Kidney epithelial cell (primary cell): Measurements from ENCODE around the gene CHI3L1. TPM values are rescaled to one million over a fixed set of nuclear protein-coding genes. Genes with fewer than 3 reads are reported as not detected.

Experiments used
- DNase-seq: peaks from one replicate; pipeline ENCODE4 v3.0.0-alpha.2; 2010; ENCODE audit warnings: low read depth
- H3K27me3 ChIP-seq: 2 replicates; pipeline ENCODE4 v1.6.0; 2011; ENCODE audit warnings: low read length; ENCODE audit not compliant: control insufficient read depth, insufficient read depth
- H3K36me3 ChIP-seq: 2 replicates; pipeline ENCODE4 v1.5.1; 2011; ENCODE audit warnings: low read length; ENCODE audit not compliant: control insufficient read depth, insufficient read depth
- H3K4me3 ChIP-seq: 2 replicates; pipeline ENCODE4 v1.5.1; 2011; ENCODE audit warnings: low read depth, mild to moderate bottlenecking, control low read depth, low read length
- total RNA-seq: library from RNA; depleted of rRNA; stranded (reverse); fragments of >200 nt; gene quantifications from 2 replicates; pipeline ENCODE4 v1.2.3, GENCODE V29; 2015
- TF ChIP-seq, protein P1 (sequence below): IDR thresholded peaks from 2 replicates; pipeline ENCODE4 v1.5.1; 2011; ENCODE audit warnings: mild to moderate bottlenecking, moderate library complexity, low read length, control low read depth, inconsistent platforms; ENCODE audit not compliant: insufficient read depth, poor library complexity, severe bottlenecking

CHI3L1 gene
- total RNA-seq, 1 donor from 2014 or later = 1.5 TPM

DNA sequence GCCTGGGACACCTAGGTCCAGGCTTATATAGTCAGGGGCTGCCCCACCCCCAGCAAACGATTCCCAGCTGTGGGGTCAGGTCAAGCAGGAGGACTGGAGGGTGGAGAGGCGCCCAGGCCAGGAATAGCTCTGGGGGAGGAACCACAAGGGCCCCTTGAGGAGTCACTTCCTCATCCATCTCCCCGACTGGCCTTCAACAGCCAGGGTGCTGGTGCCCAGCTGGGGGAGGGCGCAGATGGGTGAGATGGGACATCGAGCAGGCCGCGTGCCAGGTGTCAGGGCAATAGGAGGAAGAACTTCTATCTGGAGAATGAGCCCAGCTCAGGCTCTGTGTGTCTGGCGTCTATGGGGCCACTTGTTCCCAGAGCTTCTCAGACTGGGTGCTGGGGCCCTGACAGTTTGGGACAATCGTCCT, 10.7 kb downstream of the CHI3L1 start:
- Histone ChIP-seq H3K36me3 (no peaks in the 10 kb centered on the region), H3K4me3 (no peak overlapping the region), H3K27me3 (no peaks in the 10 kb centered on the region)
- no peak for DNase-seq
- TF ChIP-seq, protein P1, sequence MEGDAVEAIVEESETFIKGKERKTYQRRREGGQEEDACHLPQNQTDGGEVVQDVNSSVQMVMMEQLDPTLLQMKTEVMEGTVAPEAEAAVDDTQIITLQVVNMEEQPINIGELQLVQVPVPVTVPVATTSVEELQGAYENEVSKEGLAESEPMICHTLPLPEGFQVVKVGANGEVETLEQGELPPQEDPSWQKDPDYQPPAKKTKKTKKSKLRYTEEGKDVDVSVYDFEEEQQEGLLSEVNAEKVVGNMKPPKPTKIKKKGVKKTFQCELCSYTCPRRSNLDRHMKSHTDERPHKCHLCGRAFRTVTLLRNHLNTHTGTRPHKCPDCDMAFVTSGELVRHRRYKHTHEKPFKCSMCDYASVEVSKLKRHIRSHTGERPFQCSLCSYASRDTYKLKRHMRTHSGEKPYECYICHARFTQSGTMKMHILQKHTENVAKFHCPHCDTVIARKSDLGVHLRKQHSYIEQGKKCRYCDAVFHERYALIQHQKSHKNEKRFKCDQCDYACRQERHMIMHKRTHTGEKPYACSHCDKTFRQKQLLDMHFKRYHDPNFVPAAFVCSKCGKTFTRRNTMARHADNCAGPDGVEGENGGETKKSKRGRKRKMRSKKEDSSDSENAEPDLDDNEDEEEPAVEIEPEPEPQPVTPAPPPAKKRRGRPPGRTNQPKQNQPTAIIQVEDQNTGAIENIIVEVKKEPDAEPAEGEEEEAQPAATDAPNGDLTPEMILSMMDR = no peak

DNA sequence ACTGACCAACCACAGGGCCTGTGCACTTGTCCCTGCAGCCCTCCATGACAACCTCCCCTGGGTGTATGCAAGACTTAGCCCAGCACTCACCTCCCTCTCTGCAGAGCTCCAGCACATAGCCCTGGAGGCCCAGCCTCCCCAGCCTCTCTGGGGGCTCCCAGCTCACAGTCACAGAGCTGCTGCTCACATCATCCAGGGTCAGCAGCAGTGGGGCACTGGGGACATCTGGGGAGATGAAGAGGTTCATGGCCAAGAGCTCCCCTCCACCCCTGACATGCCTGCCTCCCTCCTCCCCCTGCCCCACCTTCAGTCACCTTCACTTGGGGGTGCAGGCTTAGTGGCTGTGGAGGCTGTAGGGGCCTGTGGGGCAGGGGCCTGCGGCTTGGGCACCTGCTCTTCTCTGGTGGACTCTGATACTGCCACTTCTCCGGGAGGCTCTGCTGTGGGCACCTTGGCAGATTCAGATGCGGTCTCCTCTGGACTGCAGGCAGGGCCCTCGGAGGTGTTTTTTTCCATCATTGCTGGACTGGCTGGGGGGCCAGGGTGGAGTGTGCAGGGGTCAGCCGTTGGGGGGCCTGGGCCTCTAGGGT, 11.2 kb downstream of the CHI3L1 start, which contains the start of gene MYBPH:
Gene MYBPH, minus strand, starts transcription at position 590 of the 590 bp plus-strand sequence. Its CDS starts 71 bp downstream, at position 519.
- H3K36me3 ChIP-seq = no peaks in the 10 kb centered on the region
- no peak for DNase-seq
- H3K4me3 ChIP-seq = no peak within 1 kb of the TSS
- no peaks in the 10 kb centered on the region for H3K27me3 ChIP-seq
- TF ChIP-seq, protein P1 = no peak

DNA sequence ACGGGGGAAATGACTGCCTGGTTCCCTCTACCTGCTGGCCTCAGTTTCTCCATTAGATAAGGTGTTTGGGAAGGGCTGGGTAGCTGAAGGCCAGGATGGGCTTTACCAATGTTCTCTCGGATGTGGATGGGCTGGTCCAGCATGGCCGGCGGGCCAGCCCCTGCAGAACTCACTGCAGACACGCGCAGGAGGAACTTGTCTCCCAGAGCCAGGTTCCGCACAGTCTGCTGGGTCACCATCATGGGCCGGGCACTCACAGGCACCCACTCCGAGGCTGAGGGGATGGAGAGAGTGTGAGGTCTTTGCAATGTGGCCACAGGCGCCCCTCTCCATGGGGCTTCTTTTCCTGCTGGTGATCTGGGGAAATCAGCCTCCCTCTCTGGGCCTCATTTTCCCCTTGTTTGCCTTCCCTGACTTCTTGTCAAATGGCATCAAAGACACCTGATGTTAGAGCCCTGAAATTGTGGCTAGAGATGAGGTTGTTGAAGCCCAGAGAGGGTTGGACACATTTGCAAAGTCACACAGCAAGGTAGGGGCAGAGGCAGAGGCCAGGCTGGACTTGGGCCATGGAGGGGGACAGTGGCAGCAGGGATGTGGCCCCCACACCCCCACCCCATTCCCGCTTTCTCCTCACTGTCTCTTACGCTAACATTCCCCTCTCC, 12.0 kb downstream of the CHI3L1 start:
- Histone ChIP-seq H3K27me3 (no peaks in the 10 kb centered on the region), H3K4me3 (no peak overlapping the region), H3K36me3 (no peaks in the 10 kb centered on the region)
- TF ChIP-seq, protein P1 = no peak
- DNase-seq = no peak

DNA sequence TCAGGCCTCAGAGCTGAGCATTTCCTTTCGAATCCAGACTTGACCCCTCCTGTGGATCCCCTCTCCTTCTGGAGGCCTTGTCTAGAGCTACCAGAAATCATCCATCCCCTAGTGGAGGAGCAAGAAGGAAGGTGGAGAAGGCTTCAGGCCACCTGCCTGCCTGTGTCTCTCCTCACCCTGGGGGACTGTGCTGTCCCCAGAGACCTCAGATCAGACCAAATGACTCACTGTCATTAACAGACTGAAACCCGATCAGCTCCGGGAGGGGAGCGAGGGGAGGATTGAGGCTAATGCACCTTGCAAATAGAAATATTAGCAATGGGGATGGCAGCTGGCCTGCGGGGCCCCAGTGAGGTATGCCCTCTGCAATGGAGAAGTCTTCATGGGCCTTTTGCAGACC, 12.9 kb downstream of the CHI3L1 start:
- Histone ChIP-seq H3K27me3 (no peaks in the 10 kb centered on the region), H3K4me3 (no peak overlapping the region), H3K36me3 (no peaks in the 10 kb centered on the region)
- TF ChIP-seq, protein P1 = no peak
- no peak for DNase-seq

DNA sequence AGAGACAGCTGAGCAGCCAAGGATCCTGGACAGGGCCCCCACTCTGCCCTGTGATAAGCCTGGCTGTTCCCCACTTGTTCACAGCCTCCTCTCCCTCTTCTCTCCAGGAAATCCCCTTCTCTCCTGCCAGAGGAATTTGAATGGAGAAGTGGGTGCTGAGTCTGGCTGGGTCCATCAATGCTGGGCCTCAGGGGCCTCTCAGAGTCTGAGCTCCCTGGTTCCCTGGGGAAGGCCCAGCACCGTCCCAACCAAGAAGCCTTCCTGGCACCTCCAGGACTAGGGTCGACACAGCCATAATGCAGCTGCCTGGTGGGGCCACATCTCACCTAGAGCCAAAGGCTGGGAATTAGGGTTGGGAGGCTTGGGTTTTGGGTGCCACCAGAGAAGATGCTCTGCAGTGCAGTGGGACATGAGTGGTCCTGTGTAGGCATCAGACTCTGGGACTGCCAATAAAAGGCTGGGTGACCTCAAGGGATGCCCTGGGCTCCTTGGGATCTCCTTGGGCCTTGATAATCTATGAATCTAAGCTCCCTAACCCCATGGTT, 13.4 kb downstream of the CHI3L1 start:
- H3K27me3 ChIP-seq = no peaks in the 10 kb centered on the region
- no peak for DNase-seq
- H3K4me3 ChIP-seq = no peak overlapping the region
- TF ChIP-seq, protein P1 = no peak
- H3K36me3 ChIP-seq = no peaks in the 10 kb centered on the region
